ENCODE results near the gene SFPQ.
"Not testable (repeated sequence)": the region's sequence is repeated elsewhere in the genome, so short reads cannot be mapped to it uniquely, and the experiment has no call there.

SFPQ gene, protein sequence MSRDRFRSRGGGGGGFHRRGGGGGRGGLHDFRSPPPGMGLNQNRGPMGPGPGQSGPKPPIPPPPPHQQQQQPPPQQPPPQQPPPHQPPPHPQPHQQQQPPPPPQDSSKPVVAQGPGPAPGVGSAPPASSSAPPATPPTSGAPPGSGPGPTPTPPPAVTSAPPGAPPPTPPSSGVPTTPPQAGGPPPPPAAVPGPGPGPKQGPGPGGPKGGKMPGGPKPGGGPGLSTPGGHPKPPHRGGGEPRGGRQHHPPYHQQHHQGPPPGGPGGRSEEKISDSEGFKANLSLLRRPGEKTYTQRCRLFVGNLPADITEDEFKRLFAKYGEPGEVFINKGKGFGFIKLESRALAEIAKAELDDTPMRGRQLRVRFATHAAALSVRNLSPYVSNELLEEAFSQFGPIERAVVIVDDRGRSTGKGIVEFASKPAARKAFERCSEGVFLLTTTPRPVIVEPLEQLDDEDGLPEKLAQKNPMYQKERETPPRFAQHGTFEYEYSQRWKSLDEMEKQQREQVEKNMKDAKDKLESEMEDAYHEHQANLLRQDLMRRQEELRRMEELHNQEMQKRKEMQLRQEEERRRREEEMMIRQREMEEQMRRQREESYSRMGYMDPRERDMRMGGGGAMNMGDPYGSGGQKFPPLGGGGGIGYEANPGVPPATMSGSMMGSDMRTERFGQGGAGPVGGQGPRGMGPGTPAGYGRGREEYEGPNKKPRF

DNA sequence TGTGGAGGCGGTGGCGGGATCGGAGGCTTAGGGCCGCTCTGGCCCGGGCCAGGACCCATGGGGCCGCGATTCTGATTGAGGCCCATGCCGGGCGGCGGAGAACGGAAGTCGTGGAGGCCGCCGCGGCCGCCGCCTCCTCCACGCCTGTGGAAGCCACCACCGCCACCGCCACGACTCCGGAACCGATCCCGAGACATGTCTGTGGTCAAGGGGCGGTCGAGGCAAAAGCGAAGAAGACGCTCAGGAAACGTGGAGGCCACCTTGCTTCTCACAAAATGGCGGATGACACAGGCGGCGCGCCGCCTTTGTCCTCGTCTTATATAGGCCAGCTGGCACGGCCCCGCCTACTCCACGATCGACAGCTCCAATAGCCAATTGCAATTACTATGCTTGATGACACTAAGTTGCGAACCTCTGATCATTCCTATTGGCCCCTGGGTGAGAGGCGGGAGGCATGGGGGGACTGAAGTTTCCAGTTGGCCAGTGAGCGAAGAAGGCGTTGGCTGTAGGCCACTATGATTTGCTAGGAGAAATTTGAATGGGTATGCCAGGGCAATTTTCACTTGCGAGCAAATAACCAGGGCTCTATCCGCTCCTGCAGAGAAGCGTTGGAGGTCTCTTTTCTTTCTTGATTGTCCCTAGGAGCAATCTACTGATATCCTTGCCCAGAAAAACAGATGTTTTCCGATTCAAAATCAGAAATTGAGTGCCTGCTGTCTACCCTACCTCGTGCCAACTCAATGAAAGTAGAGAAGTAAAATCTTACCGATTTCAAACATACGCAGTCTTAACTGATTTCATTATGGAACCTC is at the start of gene SFPQ:
SFPQ (minus strand) TSS at position 293 of the 812 bp plus-strand sequence; CDS start at position 197, 96 bp downstream.
- peak; percentile 89 to 100 (median 96) for DNase-seq (ENCODE audit: low read depth in 2 of 3, low spot score in 1 of 3)

DNA sequence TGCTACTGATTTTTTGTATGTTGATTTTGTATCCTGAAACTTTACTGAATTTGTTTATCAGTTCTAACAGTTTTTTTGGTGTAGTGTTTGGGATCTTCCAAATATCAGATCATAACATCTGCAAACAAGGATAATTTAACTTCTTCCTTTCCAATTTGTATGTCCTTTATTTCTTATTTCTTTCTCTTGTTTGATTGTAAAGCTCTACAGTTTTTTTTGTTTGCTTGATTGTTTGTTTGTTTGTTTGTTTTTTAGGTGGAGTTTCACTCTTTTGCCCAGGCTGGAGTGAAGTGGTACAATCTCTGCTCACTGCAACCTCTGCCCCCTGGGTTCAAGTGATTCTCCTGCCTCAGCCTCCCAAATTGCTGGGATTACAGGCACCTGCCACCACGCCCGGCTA is 43.8 kb upstream of the SFPQ start:
- DNase-seq (ENCODE audit: low read depth in 2 of 3, low spot score in 1 of 3): not testable (repeated sequence)

DNA sequence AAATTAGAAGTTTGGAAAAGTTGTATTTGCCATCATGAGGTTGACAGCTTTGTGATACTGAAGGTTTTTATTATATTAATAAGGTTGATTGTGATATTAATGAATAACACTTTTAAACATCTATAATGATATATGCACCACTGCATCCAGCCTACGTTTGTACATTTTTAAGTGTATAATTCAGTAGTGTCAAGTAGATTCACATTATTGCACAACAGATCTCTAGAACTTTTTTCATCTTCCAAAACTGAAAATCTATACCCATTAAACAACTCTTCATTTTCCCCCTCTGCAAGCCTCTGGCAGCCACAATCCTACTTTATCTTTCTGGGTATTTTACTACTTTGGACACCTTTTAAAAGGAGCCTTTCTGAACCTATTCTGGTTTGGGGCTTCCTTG is 38.3 kb upstream of the SFPQ start:
- DNase-seq (ENCODE audit: low read depth in 2 of 3, low spot score in 1 of 3): no peak

DNA sequence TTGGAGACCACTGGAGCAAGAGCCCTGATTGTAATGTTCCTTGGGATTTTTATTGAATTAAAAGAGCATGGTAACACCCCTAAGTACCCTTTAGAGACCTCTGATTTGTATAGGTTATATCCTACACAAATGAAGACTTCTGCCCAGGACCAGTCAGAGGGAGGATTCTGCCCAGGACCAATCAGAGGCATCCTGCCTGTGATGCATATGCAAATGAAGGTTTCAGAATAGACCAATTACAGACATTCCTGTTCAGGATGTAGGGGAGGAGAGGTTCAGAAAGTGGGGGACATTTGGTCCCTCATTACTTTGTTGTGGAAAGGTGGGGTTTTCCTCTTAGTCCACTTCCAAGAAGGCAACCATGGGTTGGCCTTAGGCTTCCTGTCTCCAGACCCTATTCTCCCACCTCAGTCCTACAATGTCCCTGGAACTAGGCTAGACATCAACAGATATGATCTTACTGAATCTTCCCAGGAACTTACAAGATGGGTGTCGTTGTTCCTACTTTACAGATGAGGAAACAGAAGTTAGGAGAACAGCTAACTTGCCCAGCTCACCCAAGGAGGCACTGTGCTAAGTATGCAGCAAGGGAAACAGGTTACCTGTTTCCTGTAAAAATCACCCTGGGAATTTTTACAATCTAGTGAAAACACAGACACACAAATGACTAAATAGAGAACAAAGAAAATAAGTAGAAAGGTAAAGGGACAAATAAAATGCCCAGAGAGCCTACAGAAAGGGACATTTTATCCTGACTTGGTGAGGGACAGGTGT is 36.8 kb upstream of the SFPQ start:
- no peak for DNase-seq (ENCODE audit: low read depth in 2 of 3, low spot score in 1 of 3)

DNA sequence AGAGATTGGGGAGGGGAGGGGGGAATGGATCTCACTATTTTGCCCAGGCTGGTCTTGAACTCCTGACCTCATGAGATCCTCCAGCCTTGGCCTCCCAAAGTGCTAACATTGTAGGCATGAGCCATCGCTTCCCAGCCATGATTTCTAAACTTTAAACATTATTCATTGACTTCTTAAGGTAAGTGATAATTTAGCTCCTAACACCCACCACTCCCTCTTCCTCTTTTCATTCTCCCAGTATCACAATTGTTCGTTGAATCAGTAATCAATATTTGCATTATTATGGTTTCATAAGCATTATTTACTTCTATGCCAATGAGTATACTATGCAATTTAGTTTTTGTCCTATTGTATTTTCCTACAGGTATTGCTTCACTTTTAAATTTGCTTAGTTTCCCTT is 33.6 kb upstream of the SFPQ start:
- no peak for DNase-seq (ENCODE audit: low read depth in 2 of 3, low spot score in 1 of 3)

DNA sequence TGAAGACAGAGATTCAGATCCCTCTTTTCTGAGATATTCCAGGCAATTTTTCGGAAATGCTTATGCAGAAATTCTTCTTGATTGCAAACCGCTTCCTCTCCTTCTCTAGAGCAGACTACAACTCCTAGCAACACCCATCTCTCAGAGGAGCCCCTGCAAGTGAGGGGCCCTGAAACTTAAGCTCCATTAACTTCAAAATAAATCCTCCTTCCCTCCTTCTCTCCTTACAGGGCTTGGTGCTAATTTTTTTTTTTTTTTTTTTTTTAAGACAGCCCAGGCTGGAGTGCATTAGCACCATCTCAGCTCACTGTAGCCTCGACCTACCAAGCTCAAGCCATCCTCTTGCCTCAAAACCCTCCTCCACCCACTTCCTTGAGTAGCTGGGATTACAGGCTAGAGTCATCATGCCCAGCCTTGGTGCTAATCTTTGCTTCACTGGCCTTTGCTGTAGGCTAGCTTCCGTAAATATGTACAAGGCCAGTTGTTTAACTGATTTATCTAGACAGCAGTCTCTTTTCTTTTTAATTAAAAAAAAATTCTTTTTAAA is 30.2 kb upstream of the SFPQ start:
- DNase-seq (ENCODE audit: low read depth in 2 of 3, low spot score in 1 of 3): no peak

DNA sequence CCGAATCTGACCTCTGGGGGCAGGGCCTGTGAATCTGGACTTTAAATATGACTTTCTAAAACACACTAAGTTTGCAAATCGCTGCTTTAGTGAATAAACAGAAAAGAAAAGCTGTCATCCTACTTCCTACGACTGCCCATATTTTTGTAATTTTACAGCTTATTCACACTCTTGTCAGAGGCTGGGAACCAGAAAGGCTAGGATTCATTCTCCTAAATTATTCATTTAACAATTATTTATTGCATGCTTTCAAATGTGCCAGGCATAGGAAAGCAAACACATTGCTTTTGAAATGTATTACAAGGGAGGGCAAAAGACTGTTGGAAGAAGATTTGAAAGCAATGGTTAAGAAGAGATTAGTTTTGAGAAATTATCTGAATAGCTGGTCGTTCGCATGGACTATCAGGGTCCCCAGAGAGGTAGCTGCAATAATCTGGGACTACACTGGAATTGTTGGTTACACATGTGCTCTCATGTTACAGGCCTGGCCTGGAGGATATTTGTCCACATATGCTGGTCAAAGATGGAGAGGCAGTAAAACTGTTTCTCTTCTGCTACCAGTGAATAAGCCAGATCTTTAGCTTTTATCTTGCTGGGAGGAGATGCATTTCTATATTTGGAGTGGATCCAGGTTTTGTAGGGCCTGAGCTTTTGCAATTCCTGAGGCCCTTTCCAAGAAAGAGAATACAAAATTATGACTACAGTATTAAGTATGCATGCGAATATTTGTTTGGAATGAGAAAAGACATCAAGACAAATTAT is 29.6 kb upstream of the SFPQ start:
- DNase-seq (ENCODE audit: low read depth in 2 of 3, low spot score in 1 of 3): no peak

DNA sequence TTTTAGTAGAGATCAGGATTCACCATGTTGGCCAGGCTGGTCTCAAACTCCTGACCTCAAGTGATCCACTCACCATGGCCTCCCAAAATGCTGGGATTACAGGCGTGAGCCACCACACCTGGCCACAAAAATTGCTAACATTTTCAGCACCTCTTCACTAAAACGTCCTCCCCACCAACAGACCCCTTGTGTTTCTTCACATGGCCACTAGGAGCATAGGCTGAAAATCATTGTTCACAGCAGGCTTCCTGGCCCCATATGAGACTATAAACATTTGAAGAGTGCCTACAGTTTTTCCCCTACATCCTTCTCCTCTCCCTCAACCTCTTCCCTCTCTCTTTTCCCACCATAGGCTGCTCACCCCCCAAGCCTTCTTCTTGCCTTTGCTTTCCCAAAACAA is 28.0 kb upstream of the SFPQ start:
- DNase-seq (ENCODE audit: low read depth in 2 of 3, low spot score in 1 of 3): no peak

DNA sequence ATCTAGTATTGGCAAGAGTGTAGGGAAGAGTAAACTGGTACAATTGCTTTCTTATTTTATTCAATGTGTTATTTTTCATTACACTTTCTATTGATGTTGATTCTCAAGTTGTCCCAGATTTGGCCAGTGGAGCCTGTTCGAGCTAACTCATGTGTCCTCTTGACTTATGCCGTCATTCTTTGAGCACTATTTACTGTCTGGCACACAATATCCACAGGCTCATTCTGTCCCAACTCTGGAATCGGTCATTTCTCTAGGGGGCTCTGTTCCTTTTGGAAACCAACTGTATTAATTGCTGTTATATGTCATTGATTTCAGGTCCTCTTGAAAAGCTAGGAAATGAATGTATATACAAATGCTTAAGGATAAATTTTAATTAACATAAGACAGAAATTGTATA is 22.4 kb upstream of the SFPQ start:
- no peak for DNase-seq (ENCODE audit: low read depth in 2 of 3, low spot score in 1 of 3)

DNA sequence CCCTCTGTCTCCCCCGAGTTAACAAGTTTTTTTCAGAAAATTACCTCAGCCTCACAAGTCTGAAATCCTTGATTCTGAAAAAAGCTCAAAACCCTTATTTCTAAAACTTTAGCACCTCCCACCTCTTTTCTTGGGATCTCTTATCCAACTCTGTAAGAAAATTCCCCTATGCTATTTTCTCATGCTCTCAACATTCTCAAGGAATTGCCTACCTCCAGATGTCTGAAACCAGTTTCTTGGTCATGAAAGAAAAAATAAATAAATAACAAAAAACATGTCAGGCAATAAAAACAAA is 18.1 kb upstream of the SFPQ start:
- DNase-seq (ENCODE audit: low read depth in 2 of 3, low spot score in 1 of 3): no peak

DNA sequence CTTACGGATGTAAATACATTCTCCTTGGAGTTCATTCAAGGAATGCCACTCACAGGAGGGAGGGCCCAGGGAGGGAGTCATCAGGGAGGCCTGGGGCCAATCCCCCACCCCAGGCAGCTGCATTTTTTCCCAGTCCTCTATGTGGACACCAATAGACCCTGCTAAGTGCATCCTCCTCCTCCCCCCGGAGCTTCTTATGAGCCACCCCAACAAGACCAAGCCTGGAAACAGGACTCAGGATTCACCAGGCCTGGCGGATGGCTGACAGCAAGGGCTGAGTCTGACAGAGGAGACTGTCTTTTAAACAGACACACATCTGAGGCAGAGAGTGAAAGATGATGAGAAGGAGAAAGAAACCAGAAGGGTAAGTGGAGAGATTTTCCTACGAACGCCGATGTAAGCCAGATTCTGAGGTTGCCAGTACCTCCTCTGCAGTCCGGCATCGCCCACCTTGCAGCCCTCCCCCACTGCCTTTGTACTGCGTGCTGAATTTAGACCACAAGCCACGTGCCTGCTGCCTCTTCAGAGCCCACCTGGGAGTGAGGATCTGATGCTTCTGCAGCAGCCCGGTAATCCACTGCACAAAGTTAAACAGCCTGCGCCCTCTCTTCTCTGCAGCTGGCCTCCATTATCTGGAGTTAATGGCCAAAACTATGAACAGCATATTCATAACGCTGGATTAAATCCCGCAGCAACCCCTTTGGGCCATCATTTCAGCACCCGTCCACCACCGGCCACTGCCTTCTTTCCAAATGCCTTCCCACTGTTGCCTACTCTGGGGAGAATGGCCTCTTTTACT is 17.6 kb upstream of the SFPQ start:
- no peak for DNase-seq (ENCODE audit: low read depth in 2 of 3, low spot score in 1 of 3)

DNA sequence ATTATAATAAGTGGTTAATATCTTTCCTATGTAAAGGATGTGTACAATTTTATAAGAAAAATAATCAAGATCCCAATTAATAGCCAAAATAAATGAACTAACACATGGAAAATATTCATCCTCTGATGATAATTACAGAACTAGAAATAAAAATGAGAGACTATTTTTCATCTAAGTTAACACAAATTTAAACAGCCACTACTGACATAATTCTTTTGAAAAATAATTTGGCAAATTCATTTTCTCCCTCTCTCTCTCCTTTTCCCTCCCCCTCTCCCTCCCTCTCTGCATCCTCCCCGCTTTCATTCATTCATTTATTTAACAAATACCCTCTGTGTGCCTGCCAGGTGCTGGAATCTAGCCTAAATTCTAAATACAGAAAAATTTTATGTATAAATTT is 10.3 kb upstream of the SFPQ start:
- DNase-seq (ENCODE audit: low read depth in 2 of 3, low spot score in 1 of 3): no peak

DNA sequence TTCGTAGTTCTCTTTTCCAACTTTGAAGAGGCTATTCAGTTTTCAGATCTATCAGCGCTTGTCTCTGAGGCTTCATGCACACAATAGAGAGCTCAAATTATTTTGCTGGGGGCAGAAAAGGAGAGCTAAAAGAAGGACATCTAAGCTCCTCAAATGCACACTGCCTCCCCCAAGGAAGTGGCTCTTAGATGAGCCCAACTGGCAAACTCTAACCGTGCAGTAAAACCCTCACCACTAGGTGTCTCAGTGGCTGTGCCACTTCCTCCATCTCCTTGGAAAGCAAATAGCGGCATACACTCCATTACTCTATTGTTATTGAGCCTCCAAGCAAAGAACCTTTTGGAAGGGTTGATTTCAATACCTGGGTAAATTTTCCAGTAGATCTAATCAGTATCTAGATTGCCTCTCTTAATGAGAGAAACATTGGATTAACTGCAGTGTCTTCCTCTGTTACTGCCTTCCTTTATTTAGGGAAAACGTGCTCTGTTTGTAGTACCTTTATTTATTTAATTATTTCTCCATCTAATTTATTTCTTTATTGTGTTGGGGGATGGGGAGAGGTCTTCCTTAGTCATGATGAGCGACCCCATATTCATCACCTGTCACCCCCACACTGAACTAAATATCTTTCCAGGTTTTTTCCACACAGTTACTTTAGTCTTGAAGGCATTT is 9.2 kb upstream of the SFPQ start:
- peak; percentile 52 to 64 (median 57) for DNase-seq (ENCODE audit: low read depth in 2 of 3, low spot score in 1 of 3)

DNA sequence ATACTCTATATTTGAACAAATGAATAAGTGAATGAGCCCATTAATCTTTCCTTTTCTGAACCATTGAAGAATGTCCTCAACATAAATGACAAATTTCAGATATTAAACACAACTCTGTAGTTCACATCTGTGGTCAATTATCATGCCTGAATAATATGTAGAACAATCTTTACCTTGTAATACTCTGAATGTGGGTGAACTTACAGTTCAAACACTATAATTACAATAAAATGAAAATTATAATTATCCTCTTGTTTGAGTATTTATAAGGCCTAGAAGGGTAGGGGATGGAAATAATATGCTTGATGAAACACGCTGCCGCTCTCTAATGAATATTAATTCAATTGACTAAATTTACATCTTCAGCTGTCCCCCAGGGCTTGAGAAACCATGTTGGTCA is 8.7 kb upstream of the SFPQ start:
- no peak for DNase-seq (ENCODE audit: low read depth in 2 of 3, low spot score in 1 of 3)

DNA sequence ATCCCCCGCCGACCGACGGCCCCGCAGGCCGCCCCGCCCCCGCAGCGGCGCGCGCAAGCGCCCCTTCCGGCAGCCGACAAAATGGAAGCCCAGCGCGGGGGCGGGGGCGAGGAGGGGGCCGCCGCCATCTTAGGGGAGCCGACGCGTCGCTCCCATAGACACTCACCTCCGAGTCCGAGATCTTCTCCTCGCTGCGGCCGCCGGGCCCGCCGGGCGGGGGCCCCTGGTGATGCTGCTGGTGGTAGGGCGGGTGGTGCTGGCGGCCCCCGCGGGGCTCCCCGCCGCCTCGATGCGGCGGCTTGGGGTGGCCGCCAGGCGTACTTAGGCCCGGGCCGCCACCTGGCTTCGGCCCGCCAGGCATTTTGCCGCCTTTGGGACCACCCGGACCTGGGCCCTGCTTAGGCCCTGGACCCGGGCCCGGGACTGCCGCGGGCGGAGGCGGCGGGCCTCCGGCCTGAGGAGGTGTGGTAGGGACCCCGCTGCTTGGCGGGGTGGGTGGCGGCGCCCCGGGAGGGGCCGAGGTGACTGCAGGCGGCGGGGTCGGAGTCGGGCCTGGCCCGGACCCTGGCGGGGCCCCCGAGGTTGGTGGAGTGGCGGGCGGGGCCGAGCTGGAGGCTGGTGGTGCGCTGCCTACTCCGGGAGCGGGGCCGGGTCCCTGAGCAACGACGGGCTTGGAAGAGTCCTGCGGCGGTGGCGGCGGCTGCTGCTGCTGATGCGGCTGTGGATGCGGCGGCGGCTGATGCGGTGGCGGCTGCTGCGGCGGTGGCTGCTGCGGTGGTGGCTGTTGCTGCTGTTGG is 691 bp downstream of the SFPQ start:
- DNase-seq (ENCODE audit: low read depth in 2 of 3, low spot score in 1 of 3): peak; percentile 76 to 89 (median 77)

DNA sequence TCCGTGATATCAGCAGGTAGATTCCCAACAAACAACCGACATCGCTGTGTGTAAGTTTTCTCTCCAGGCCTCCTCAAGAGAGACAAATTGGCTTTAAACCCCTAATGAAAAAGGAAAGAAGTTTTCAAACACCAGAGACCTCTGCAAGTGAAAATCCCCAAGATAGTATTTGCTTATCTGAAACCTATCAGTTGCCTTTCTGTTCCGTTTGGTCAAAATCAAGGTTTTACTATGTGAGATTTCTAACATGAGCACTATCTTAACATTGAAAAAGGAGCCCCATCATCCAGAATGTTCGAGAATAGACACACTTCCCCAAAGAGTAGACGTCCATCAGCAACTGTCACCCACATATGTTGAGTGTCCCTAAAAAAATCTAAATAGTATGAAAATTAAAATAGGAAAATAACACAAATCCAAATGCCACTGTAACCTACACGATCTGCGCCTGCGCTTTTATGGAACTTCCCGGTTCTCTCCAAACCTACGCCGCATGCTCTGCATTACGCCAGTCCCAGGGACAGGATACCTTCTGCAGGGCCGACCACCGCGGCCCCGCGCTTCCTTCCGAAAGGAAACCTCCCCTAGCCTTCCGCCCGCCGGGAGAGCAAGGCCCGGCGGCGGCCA is 1.4 kb downstream of the SFPQ start:
- no peak for DNase-seq (ENCODE audit: low read depth in 2 of 3, low spot score in 1 of 3)

DNA sequence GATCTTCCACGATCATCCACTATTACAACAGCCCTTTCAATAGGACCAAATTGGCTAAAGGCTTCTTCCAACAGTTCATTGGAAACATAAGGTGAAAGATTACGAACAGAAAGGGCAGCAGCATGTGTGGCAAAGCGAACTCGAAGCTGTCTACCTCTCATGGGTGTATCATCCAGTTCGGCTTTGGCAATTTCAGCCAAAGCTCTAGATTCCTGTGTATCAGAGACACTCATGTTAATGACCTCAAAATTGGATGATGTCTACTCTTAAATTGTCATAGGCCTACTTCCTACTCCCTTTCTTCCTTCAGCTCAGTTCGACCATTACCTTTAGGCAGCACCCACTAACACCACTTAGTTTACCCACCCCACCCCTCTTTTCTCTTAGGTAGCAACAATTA is 2.2 kb downstream of the SFPQ start:
- no peak for DNase-seq (ENCODE audit: low read depth in 2 of 3, low spot score in 1 of 3)
